B cell (primary cell): ENCODE results near the gene CADM1. TPM values are rescaled to one million over a fixed set of nuclear protein-coding genes. Genes with fewer than 3 reads are reported as not detected.
"Not testable (repeated sequence)": the region's sequence is repeated elsewhere in the genome, so short reads cannot be mapped to it uniquely, and the experiment has no call there.

ENCODE experiments used
- ATAC-seq: fragments of 200-7000 bp; cut with Tn5 transposase; one replicate; pipeline ENCODE4 v1.10.0; 2021; ENCODE audit warnings: low read depth, mild to moderate bottlenecking, moderate number of reproducible peaks, moderate library complexity
- CTCF ChIA-PET: fragments of 350-600 bp; sonication (Branson Sonifier 250); formaldehyde crosslinking; loops from one replicate; lab custom pipeline; 2021; ENCODE audit warnings: antibody characterized with exemption, inconsistent platforms; lab: Charles Lee
- POLR2A ChIA-PET: fragments of 350-600 bp; sonication (Branson Sonifier 250); formaldehyde crosslinking; loops from one replicate; lab custom pipeline; 2021; ENCODE audit warnings: antibody characterized with exemption; lab: Charles Lee
- DNase-seq: peaks from one replicate; pipeline ENCODE4 v3.0.0; 2013
- H2AFZ ChIP-seq: 2 replicates; pipeline ENCODE4 v1.6.1; 2012; ENCODE audit warnings: mild to moderate bottlenecking, low read depth, low read length; ENCODE audit not compliant: insufficient read depth, poor library complexity, severe bottlenecking
- H3K27ac ChIP-seq, 2 donors: 1 replicate in 1 of 2; 2 replicates in 1 of 2; pipeline ENCODE4 v1.5.1; 2012 to 2013; ENCODE audit warnings: low read length in 2 of 2, mild to moderate bottlenecking in 2 of 2, moderate library complexity in 1 of 2
- H3K27me3 ChIP-seq, 4 experiments: fragments of 200-600 bp in 1 of 4; sonication (generic) in 1 of 4; replicated peaks in 1 of 4; 1 replicate in 2 of 4; 2 replicates in 2 of 4; pipeline versions ENCODE4 v1.6.1 to v1.7.0; 2013 to 2016; ENCODE audit warnings: low read length in 3 of 4, mild to moderate bottlenecking in 2 of 4, mixed read lengths in 1 of 4, moderate library complexity in 1 of 4; ENCODE audit not compliant: insufficient read depth in 4 of 4, control insufficient read depth in 3 of 4; ENCODE audit errors: control extremely low read depth in 1 of 4
- H3K36me3 ChIP-seq, 2 experiments: replicated peaks in 1 of 2; 1 replicate in 1 of 2; 2 replicates in 1 of 2; pipeline versions ENCODE4 v1.6.1 to v1.7.1; 2013; ENCODE audit warnings: low read length in 1 of 2; ENCODE audit not compliant: insufficient read depth in 2 of 2, control insufficient read depth in 1 of 2; ENCODE audit errors: control extremely low read depth in 1 of 2, extremely low read depth in 1 of 2
- H3K4me1 ChIP-seq, 2 donors: fragments of 200-600 bp in 1 of 2; sonication (generic) in 1 of 2; 1 replicate in 1 of 2; 2 replicates in 1 of 2; pipeline versions ENCODE4 v1.5.1 to v1.6.1; 2013 to 2017; ENCODE audit warnings: low read length in 2 of 2; ENCODE audit not compliant: control insufficient read depth in 2 of 2, insufficient read depth in 2 of 2
- H3K4me2 ChIP-seq: replicated peaks from 2 replicates; pipeline ENCODE3; 2012; ENCODE audit warnings: mild to moderate bottlenecking, low read depth, low read length; ENCODE audit not compliant: poor library complexity, severe bottlenecking
- H3K4me3 ChIP-seq, 5 experiments: fragments of 200-600 bp in 1 of 5; sonication (generic) in 1 of 5; 1 replicate in 3 of 5; 2 replicates in 2 of 5; pipeline versions ENCODE4 v1.5.1 to v1.7.0; 2011 to 2016; ENCODE audit warnings: low read length in 4 of 5, mild to moderate bottlenecking in 4 of 5, low read depth in 2 of 5, control low read depth in 1 of 5, moderate library complexity in 1 of 5; ENCODE audit not compliant: insufficient read depth in 1 of 5; ENCODE audit errors: control extremely low read depth in 1 of 5, extremely low read depth in 1 of 5
- H3K79me2 ChIP-seq: fragments of 200-600 bp; sonication (generic); one replicate; pipeline ENCODE4 v1.6.0; 2016; ENCODE audit warnings: low read length; ENCODE audit not compliant: control insufficient read depth, insufficient read depth
- H3K9ac ChIP-seq: fragments of 200-600 bp; sonication (generic); 2 replicates; pipeline ENCODE4 v1.6.1; 2017; ENCODE audit warnings: mild to moderate bottlenecking, low read length, moderate library complexity
- H3K9me3 ChIP-seq, 3 donors: one replicate each; pipeline versions ENCODE4 v1.6.1 to v1.7.1; 2013; ENCODE audit warnings: low read length in 2 of 3; ENCODE audit not compliant: control insufficient read depth in 2 of 3, insufficient read depth in 1 of 3; ENCODE audit errors: control extremely low read depth in 1 of 3
- H4K20me1 ChIP-seq: 2 replicates; pipeline ENCODE4 v1.6.0; 2012; ENCODE audit warnings: mild to moderate bottlenecking, low read length; ENCODE audit not compliant: insufficient read depth, control insufficient read depth, poor library complexity, severe bottlenecking
- H3K27ac Mint-ChIP-seq: one replicate; pipeline ENCODE4 v1.8.0; 2021; ENCODE audit warnings: mixed read lengths
- H3K27me3 Mint-ChIP-seq: one replicate; pipeline ENCODE4 v1.8.0; 2021; ENCODE audit warnings: mixed read lengths
- H3K4me1 Mint-ChIP-seq: one replicate; pipeline ENCODE4 v1.8.0; 2021; ENCODE audit warnings: mixed read lengths
- H3K4me3 Mint-ChIP-seq: one replicate; pipeline ENCODE4 v1.8.0; 2021; ENCODE audit warnings: mixed read lengths
- H3K9me3 Mint-ChIP-seq: one replicate; pipeline ENCODE4 v1.8.0; 2022; ENCODE audit warnings: mixed read lengths; ENCODE audit not compliant: insufficient read depth
- EZH2 ChIP-seq: IDR thresholded peaks from 2 replicates; pipeline ENCODE4 v1.6.1; 2012; ENCODE audit warnings: borderline replicate concordance, low read depth, mild to moderate bottlenecking, moderate library complexity, low read length; ENCODE audit not compliant: insufficient read depth, poor library complexity, severe bottlenecking
- WGBS: methylation state at CpG from one replicate; pipeline ENCODE4 v1.1.5; 2013; ENCODE audit warnings: missing lambda C conversion rate; ENCODE audit not compliant: insufficient coverage; 5-methylcytosine and 5-hydroxymethylcytosine counted together
- intact Hi-C: fragments of 100-400 bp; cut with micrococcal nuclease; formaldehyde crosslinking; loops from one replicate; pipeline ENCODE4 v1.10.0; 2022
- polyA plus RNA-seq: library from polyadenylated mRNA; depleted of rRNA; stranded (reverse); fragments of >200 nt; gene quantifications from 2 replicates; pipeline ENCODE4 v1.2.3, GENCODE V29; 2012
- total RNA-seq, 2 donors: library from RNA; stranded (reverse); fragments of 120-200 nt in 1 of 2; gene quantifications; 1 replicate in 1 of 2; 2 replicates in 1 of 2; pipeline versions ENCODE4 v1.2.3 to v1.2.4, GENCODE V29; 2013 to 2022
- TF ChIP-seq, protein P1 (sequence below): fragments of 200-600 bp; IDR thresholded peaks from one replicate; pipeline ENCODE4 v1.8.0; 2022; ENCODE audit warnings: antibody characterized with exemption, mild to moderate bottlenecking

Gene CADM1
- total and polyA plus RNA-seq, 2 donors (not counting 1 experiment from before 2014, with no cell fraction given), result 0.43 to 0.49 TPM

DNA sequence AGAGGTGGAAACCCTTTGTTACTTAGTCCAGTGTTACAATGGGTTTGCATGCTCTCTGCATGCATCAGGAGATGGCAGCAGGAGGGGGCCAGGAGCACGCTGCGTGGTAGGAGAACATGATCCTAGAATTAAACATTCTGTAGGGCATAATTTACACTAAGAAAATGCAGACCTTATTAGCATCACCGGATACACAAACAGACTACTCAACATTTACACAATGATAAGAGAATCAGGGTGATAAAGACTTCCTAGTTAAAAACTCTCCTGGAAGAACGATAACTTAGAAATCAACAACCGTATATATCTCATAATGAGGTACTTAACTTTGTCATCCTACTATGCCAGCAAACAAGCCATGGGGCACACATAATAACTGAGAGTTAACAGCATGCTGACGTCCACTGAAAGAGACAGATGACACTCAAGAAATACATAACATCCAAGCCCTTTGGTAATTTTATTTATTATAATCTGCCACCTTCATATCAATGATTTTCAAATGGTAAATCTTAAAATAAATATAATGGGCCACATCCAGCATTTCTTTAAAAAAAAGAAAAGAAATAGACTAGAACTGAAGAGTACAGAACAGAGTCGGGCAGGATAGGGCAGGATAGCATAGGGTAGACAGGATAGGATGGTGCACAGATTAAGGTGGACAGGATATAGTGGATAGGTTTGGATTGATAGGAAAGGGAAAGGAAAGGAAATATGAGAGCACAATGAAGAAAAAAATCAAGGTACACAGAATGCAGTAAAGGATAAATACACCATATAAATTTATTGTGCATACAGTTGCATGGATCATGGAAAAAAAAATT lies 27.5 kb downstream of the CADM1 start:
- no peaks in the 10 kb centered on the region for H3K27me3 ChIP-seq
- H3K9me3 ChIP-seq, result no peaks in the 10 kb centered on the region
- H3K4me3 ChIP-seq, result no peak overlapping the region
- TF ChIP-seq, protein P1, sequence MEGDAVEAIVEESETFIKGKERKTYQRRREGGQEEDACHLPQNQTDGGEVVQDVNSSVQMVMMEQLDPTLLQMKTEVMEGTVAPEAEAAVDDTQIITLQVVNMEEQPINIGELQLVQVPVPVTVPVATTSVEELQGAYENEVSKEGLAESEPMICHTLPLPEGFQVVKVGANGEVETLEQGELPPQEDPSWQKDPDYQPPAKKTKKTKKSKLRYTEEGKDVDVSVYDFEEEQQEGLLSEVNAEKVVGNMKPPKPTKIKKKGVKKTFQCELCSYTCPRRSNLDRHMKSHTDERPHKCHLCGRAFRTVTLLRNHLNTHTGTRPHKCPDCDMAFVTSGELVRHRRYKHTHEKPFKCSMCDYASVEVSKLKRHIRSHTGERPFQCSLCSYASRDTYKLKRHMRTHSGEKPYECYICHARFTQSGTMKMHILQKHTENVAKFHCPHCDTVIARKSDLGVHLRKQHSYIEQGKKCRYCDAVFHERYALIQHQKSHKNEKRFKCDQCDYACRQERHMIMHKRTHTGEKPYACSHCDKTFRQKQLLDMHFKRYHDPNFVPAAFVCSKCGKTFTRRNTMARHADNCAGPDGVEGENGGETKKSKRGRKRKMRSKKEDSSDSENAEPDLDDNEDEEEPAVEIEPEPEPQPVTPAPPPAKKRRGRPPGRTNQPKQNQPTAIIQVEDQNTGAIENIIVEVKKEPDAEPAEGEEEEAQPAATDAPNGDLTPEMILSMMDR, result no peak
- TF ChIP-seq EZH2, result no peak
- H3K4me1 Mint-ChIP-seq, result no peaks in the 10 kb centered on the region
- intact Hi-C loops, result no loop called here
- H3K36me3 ChIP-seq, result no peaks in the 10 kb centered on the region
- H3K27me3 Mint-ChIP-seq, result peaks cover 9% of the 10 kb centered on the region
- H3K27ac ChIP-seq, result no peak overlapping the region
- no peak for ATAC-seq
- no peaks in the 10 kb centered on the region for H4K20me1 ChIP-seq
- no peaks in the 10 kb centered on the region for H3K79me2 ChIP-seq
- H3K27ac Mint-ChIP-seq, result no peak overlapping the region
- H2AFZ ChIP-seq, result no peak overlapping the region
- H3K4me2 ChIP-seq, result no peak overlapping the region
- no peak overlapping the region for H3K9ac ChIP-seq
- ChIA-PET POLR2A (no interaction called here), CTCF (no interaction called here)
- WGBS, result 94% methylated on average over 2 of the region's 7 CpGs
- no peak for DNase-seq
- no peak overlapping the region for H3K4me3 Mint-ChIP-seq
- no peaks in the 10 kb centered on the region for H3K4me1 ChIP-seq
- H3K9me3 Mint-ChIP-seq, result no peaks in the 10 kb centered on the region

DNA sequence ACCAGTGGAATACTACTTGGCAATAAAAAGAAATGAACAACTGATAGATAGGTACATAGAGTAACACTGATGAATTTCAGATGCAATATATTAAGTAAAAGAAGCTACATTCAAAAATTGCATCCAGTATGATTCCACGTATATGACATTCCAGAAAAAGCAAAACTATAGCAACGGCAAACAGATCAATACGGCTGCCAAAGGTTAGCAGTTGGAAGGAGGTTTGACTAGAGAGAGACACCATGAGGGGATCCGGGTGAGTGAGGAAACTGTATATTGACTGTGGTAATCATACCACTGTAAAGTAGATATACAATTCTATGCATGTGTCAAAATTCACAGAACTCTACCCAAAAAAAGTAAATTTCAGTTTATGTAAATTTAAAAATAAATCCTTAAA lies 28.7 kb downstream of the CADM1 start:
- CTCF ChIA-PET, result no interaction called here
- no peak overlapping the region for H3K9ac ChIP-seq
- H3K4me1 ChIP-seq, result no peaks in the 10 kb centered on the region
- no peaks in the 10 kb centered on the region for H3K9me3 ChIP-seq
- no peak overlapping the region for H3K4me3 Mint-ChIP-seq
- no peak overlapping the region for H3K27ac Mint-ChIP-seq
- no peaks in the 10 kb centered on the region for H3K9me3 Mint-ChIP-seq
- TF ChIP-seq EZH2, result no peak
- TF ChIP-seq, protein P1, result no peak
- no peak overlapping the region for H2AFZ ChIP-seq
- DNase-seq, result no peak
- WGBS, result no CpG with 5 or more reads among the region's 4 CpGs
- no peaks in the 10 kb centered on the region for H4K20me1 ChIP-seq
- POLR2A ChIA-PET, result no interaction called here
- no peaks in the 10 kb centered on the region for H3K79me2 ChIP-seq
- H3K36me3 ChIP-seq, result no peaks in the 10 kb centered on the region
- peaks cover 11% of the 10 kb centered on the region for H3K27me3 Mint-ChIP-seq
- no peak overlapping the region for H3K27ac ChIP-seq
- intact Hi-C loops, result no loop called here
- H3K4me2 ChIP-seq, result no peak overlapping the region
- ATAC-seq, result no peak
- H3K4me1 Mint-ChIP-seq, result no peaks in the 10 kb centered on the region
- H3K4me3 ChIP-seq, result no peak overlapping the region
- H3K27me3 ChIP-seq, result no peaks in the 10 kb centered on the region

DNA sequence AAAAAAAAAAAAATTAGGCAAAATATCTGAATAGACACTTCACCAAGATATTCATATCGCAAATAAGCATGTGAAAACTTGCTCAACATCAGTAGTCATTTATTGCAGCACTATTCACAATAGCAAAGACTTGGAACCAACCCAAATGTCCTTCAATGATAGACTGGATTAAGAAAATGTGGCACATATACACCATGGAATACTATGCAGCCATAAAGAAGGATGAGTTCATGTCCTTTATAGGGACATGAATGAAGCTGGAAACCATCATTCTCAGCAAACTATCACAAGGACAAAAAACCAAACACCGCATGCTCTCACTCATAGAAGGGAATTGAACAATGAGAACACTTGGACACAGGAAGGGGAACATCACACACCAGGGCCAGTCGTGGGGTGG lies 29.9 kb downstream of the CADM1 start:
- intact Hi-C loops, H3K27ac ChIP-seq, H3K4me1 Mint-ChIP-seq, H3K4me3 Mint-ChIP-seq, H3K4me2 ChIP-seq, H3K79me2 ChIP-seq, H3K4me3 ChIP-seq, H3K9me3 Mint-ChIP-seq, POLR2A ChIA-PET, CTCF ChIA-PET, H3K9me3 ChIP-seq, DNase-seq, H3K9ac ChIP-seq, H3K27ac Mint-ChIP-seq, H2AFZ ChIP-seq, H3K4me1 ChIP-seq, H3K27me3 ChIP-seq, ATAC-seq, H3K36me3 ChIP-seq, H4K20me1 ChIP-seq: not testable (repeated sequence)
- peaks cover 11% of the 10 kb centered on the region for H3K27me3 Mint-ChIP-seq
- no CpG with 5 or more reads among the region's 3 CpGs for WGBS
